VCaP (cell line): Measurements from ENCODE around the gene NCF4.

ENCODE experiments used
- H3K27ac ChIP-seq: fragments of 450-650 bp; 2 replicates; pipeline ENCODE4 v1.5.1; 2017
- CTCF ChIP-seq: fragments of 450-650 bp; conservative IDR thresholded peaks from 2 replicates; pipeline ENCODE4 v1.5.1; 2017; ENCODE audit warnings: mild to moderate bottlenecking, moderate library complexity

The NCF4 gene

DNA sequence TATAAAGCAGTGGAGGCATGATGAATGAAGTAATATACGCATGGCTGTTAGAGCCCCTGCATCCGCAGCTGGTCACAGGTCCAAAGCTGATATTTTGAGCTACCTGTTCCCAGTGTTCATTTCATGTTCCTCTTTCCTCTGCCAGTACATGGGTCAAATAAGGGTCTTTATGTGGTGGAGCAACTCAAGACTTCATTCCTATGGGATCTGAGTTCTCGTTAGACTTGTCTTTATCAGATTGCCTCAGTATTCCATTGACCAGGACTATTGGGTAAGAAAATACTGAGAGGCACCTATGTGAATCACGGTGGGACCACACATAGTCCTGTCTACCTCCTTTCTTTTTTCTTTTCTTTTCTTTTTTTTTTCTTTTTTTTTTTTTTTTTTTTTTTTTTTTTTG lies 25.2 kb downstream of the NCF4 start:
- no peak overlapping the region for H3K27ac ChIP-seq
- TF ChIP-seq CTCF, result no peak

DNA sequence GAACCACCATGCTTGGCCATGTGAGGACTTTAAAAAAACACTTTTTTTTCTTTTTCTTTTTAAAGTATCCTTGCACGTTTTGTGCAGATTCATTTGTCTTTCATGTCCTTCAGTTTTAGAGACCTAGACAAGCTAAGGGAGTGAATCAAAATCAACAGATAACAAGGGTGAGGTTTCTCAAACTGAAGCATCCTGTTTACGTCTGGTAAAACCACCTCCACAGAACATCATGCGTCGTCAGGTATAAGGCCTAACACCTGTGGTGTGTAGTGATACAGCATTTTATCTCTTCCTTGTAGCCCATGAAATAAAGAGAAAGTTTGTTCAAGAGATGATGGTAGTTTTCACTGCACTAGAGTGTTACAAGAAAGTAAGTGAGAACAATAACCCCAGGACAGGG lies 26.4 kb downstream of the NCF4 start:
- H3K27ac ChIP-seq, result no peak overlapping the region
- TF ChIP-seq CTCF, result no peak

- no peak for TF ChIP-seq CTCF
- H3K27ac ChIP-seq, result no peak overlapping the region
Measured at GRCh38 chr22:36891646-36892045, 30.8 kb downstream of the NCF4 start.

DNA sequence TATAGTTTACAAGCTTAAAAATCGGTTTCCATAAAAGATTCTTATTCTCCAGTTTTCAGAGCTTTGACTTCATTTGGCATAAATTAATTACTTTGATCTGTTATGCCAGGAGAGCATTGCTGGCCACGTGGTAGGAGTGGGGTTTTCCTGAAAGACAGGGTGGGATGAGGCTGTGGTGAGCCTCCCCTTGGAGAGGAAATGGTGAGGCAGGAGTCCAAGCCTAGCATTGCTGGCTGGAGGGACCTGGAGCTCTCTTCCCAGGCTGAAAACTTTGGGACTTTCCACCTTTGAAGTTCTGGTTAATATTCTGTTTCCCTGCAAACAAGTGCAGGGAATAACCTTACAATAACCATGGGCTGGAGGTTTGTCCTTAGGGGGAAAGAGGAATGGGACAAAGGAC lies 31.5 kb downstream of the NCF4 start:
- no peak overlapping the region for H3K27ac ChIP-seq
- TF ChIP-seq CTCF, result no peak

- no peak overlapping the region for H3K27ac ChIP-seq
- TF ChIP-seq CTCF, result no peak
Measured at GRCh38 chr22:36893262-36893661, 32.5 kb downstream of the NCF4 start.

DNA sequence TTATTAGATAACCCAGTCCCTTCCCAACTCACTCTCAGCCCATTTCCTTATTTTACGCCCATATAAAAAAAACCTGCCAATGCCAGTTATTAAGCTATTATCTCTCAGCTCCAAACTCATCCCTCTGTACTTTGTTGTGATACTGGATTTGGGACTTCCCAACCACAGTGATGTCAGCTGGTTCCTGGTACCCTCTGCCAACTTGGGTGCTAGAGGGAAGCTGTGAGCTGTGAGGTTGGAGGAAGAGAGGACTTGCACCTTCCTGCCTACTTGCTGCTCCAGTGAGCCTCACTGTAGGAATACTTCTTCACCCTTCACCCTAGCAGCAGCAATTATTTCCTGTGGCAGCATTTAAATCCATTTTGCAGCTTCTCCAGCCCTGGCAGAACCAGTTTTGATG lies 33.5 kb downstream of the NCF4 start:
- TF ChIP-seq CTCF, result no peak
- H3K27ac ChIP-seq, result no peak overlapping the region

DNA sequence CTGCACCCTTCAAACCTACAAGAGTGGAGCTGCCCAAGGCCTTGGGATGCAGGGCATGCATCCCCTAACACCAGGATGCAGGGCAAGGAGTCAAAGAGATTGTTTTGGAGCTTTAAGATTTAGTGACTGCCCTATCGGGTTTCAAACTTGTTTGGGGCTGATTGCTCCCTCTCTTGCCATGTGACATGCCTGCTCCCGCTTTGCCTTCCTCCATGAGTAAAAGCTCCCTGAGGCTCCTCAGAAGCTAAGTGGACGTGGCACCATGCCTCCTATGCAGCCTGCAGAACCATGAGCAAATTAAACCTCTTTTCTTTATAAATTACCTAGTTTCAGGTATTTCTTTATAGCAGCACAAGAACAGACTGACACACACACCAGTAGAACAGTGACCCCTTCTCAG lies 36.8 kb downstream of the NCF4 start:
- no peak overlapping the region for H3K27ac ChIP-seq
- TF ChIP-seq CTCF, result no peak

DNA sequence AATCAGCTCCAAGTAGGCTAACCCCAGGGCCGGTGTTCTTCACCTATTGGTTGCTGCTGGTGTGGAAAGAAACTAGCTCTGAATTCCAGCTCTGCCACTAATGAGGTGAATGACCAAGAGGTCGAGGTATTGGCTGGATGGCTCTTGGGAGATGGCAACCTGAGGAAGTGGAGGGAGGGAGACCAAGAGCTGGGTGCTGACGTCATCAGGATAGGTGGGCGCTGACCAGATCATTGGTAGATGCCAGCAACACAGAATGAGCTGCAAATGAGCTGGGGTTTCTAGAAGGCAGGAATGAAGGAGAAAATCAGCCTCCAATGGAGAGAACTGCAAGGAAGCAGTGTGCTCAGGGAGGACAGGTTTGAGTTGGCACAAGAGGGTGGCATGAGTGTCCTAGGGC lies 37.9 kb downstream of the NCF4 start:
- no peak overlapping the region for H3K27ac ChIP-seq
- no peak for TF ChIP-seq CTCF
